Activated naive CD4-positive, alpha-beta T cell treated with anti-CD3 and anti-CD28 coated beads, Interleukin-2, amount 50 U/mL, for 24 hours (primary cell): Measurements from ENCODE around the gene ADGRD1.

Source experiments
- H3K27ac Mint-ChIP-seq: one replicate; pipeline ENCODE4 v1.8.0; 2021; ENCODE audit warnings: mild to moderate bottlenecking, mixed read lengths
- H3K27me3 Mint-ChIP-seq: one replicate; pipeline ENCODE4 v1.8.0; 2021; ENCODE audit warnings: mixed read lengths
- H3K36me3 Mint-ChIP-seq: one replicate; pipeline ENCODE4 v1.8.0; 2021; ENCODE audit warnings: mixed read lengths
- H3K4me1 Mint-ChIP-seq: one replicate; pipeline ENCODE4 v1.8.0; 2021; ENCODE audit warnings: mixed read lengths
- H3K4me3 Mint-ChIP-seq: one replicate; pipeline ENCODE4 v1.8.0; 2021; ENCODE audit warnings: mild to moderate bottlenecking, mixed read lengths
- H3K9me3 Mint-ChIP-seq: one replicate; pipeline ENCODE4 v1.8.0; 2021; ENCODE audit warnings: mixed read lengths

ADGRD1 gene

DNA sequence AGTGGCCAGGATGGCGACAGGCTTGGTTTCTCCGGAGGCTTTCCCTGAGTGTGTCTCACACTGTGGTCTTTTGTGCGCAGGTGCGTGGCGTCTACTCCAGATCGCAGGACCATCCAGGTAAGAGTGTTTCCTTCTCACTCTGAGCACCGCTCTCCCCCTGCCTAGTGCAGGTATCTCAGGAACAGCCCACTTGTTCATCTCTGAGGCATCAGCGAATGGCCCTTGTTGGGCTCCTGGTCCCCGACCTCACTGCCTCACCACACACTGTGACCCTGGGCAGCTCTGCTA, 781 bp downstream of the ADGRD1 start:
- Mint-ChIP-seq H3K4me3 (no peak overlapping the region), H3K4me1 (peaks cover 4% of the 10 kb centered on the region)

DNA sequence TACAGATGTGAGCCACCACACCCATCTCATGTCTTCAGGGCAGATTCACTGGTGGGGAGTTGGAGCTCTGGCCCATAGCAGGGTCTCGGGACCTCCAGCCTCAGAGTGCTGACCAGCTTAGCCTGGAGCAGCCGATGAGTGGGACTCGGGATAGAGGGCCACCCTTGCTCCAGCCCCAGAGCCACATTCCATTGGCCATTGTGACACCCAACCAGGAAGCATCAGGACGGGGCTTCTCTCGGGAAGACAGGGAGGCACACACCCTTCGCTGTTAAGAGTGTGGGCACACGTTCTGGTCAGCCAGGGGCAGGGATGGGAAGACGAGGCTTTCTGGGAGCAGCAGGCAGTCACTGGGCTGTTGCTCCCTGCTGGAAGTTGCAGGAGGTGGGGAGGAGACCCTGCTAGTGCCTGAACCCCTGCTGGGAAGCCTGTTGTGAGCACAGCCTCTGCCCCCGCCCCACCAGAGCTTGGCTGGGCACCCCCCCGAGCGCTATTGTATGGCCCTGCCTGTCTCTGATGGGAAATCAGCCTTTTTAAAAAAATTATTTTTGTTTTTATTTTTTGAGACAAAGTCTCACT, 1.6 kb downstream of the ADGRD1 start:
- Mint-ChIP-seq H3K4me3 (no peak overlapping the region), H3K27ac (no peak overlapping the region), H3K36me3 (no peaks in the 10 kb centered on the region), H3K27me3 (peaks cover 8% of the 10 kb centered on the region), H3K9me3 (no peaks in the 10 kb centered on the region), H3K4me1 (peaks cover 4% of the 10 kb centered on the region)

More for the DNA sequence above, 781 bp downstream of the ADGRD1 start:
- Mint-ChIP-seq H3K36me3 (no peaks in the 10 kb centered on the region), H3K27ac (no peak overlapping the region), H3K9me3 (no peaks in the 10 kb centered on the region), H3K27me3 (peaks cover 10% of the 10 kb centered on the region)

DNA sequence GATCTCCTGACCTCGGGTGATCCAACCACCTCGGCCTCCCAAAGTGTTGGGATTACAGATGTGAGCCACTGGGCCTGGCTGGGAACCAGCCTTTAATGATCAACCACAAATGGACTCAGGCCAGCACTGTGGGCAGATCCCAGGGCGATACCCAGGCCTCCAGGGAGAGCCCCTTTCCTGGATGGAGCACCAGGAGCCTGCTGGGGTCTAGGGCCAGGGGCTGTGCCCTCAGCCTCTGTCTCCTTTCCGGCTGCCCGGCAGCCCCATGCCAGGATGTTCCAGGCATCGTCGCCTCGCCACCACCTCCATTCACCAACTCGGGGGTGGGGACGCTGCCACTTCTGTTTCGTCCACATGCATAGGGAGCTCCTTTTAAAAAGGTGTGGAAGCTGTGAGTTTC, 2.3 kb downstream of the ADGRD1 start:
- H3K36me3 Mint-ChIP-seq = no peaks in the 10 kb centered on the region
- H3K27me3 Mint-ChIP-seq = peaks cover 8% of the 10 kb centered on the region
- H3K4me1 Mint-ChIP-seq = peaks cover 4% of the 10 kb centered on the region
- no peak overlapping the region for H3K27ac Mint-ChIP-seq
- H3K4me3 Mint-ChIP-seq = no peak overlapping the region
- H3K9me3 Mint-ChIP-seq = no peaks in the 10 kb centered on the region

DNA sequence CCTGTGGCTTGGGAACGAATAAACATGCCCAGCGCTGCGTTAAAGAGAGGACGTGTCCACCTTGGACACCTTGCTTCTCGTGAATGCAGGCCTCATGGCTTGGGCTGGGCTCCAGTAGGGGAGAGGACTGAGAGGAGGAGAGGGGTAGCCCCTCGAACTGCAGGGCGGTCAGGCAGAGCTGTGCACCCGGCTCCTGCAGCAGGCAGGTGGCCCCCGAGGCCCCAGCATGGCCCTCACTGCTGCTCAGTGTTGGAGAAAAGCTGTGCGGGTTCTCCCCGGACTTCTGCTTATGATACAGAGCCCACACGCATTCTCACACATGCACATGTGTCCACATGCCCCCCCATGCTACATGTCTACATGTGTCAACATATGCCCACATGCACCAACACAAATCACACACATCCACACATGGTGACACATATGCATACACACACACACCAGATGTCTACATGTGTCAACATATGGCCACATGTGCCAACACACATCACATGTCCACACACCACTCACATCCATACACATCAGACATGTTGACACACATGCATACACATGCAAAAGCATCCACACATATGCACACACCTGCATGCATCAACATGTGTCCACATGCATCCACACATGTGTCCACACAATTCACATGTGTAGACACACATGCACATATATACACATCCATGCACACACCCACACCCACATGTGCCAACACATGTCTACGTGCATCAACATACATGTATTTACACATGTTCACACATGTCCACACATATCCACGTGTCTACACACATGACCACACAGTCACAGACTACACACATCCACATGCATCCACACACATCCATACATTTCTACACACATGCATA, 3.0 kb downstream of the ADGRD1 start:
- Mint-ChIP-seq H3K4me3 (no peak overlapping the region), H3K4me1 (peaks cover 4% of the 10 kb centered on the region), H3K27me3 (peaks cover 8% of the 10 kb centered on the region), H3K9me3 (no peaks in the 10 kb centered on the region), H3K36me3 (no peaks in the 10 kb centered on the region), H3K27ac (no peak overlapping the region)

DNA sequence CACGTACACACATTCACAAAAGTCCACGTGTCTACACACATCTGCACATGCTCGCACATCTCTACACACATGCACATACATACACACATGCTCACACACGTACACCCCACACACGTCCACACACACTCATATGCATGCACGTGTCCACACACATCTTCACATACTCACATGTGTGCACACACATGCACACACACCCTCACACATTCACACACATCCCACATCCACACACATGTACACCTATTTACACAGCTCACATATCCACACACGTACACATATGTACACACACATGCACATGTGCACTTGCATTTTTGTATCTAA, 3.6 kb downstream of the ADGRD1 start:
- peaks cover 4% of the 10 kb centered on the region for H3K4me1 Mint-ChIP-seq
- no peaks in the 10 kb centered on the region for H3K9me3 Mint-ChIP-seq
- H3K4me3 Mint-ChIP-seq = no peak overlapping the region
- H3K27ac Mint-ChIP-seq = no peak overlapping the region
- no peaks in the 10 kb centered on the region for H3K36me3 Mint-ChIP-seq
- peaks cover 8% of the 10 kb centered on the region for H3K27me3 Mint-ChIP-seq

DNA sequence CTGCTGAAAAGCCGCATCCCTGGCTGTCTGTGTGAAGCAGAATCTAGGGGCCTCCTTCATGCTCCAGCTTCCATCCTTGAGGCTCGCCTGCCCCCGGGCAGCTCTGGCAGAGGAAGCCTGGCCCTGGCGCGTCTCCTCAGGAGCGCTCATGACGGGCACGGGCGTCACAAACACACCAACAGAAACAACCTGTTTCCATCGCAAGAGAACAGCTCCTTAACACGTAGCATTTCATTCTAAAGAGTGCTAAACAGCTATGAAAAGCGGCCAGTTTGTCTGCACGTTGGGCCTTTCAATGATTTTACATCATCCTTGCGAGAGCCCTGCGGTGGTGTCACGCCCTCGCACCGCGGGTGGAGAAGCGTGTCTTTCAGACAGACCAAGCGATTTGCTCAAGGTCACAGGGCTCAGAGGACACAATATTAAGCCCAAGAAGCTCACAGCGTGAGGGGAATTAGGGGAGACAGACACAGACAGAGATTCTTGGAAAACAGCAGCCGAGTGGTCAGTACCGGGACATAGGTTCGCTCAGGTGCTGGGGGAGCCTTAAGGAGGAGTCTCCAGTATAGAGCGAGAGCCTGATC, 4.9 kb downstream of the ADGRD1 start:
- Mint-ChIP-seq H3K27me3 (peaks cover 1% of the 10 kb centered on the region), H3K4me3 (no peak overlapping the region), H3K27ac (no peak overlapping the region), H3K4me1 (peaks cover 2% of the 10 kb centered on the region), H3K36me3 (no peaks in the 10 kb centered on the region), H3K9me3 (no peaks in the 10 kb centered on the region)

DNA sequence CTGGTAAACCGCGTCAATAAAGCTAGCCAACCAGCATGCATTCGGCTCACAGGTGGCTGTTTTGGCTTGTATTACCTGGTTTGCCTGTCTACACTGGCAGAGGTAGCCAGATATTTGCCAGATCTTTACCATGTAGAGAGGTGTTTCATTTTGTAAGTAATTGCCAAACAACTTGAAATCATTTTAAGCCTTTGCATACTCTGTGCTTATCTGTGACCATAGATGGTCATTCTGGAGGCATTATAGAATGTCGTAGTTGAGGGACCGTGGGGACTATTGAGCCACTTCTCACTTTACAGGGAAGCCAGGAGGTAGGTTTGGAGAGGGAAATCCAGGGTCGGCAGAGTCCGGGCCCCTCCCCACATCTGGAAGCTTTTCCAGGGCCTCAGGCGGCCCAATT, 5.9 kb downstream of the ADGRD1 start:
- no peaks in the 10 kb centered on the region for H3K27me3 Mint-ChIP-seq
- H3K4me1 Mint-ChIP-seq = no peaks in the 10 kb centered on the region
- H3K9me3 Mint-ChIP-seq = no peaks in the 10 kb centered on the region
- H3K27ac Mint-ChIP-seq = no peak overlapping the region
- H3K4me3 Mint-ChIP-seq = no peak overlapping the region
- no peaks in the 10 kb centered on the region for H3K36me3 Mint-ChIP-seq

DNA sequence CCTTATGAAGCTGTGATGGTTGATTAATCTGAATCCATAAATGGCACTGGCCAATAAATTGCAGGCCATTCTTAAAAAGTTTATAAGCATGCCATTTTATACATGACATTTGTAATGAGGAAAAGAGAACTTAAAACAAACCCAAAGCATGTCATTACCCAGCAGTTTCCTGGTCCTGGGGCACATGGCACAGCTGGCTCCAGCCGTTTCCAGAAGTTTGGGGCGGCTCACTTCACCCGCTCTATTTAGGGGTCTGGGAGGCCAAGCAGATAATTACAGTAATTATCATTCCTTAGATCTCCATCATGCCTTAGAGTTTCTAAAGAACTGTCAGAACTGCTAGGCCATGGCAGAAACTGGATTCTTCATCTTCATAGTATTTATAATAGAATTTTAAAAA, 6.4 kb downstream of the ADGRD1 start:
- Mint-ChIP-seq H3K9me3 (no peaks in the 10 kb centered on the region), H3K36me3 (no peaks in the 10 kb centered on the region), H3K27ac (no peak overlapping the region), H3K4me1 (no peaks in the 10 kb centered on the region), H3K27me3 (no peaks in the 10 kb centered on the region), H3K4me3 (no peak overlapping the region)

DNA sequence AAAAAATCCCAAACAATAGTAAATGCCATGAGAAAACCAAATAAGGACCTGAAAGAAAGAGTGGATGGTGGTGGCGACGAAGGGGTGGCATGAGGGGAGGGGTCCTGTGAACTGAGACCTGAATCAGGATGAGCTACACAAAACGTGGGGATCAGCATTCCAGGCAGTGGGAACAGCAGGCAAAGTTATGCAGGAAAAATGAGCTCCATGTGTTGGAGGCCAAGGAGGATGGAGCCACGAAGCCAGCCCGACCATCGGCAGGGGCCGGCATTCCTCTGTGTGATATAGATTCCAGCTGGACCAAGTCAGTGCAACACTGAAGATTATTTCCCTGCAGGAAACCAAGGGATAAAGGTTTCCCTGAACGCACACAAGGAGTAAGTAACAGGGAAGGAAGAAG, 7.1 kb downstream of the ADGRD1 start:
- Mint-ChIP-seq H3K4me1 (no peaks in the 10 kb centered on the region), H3K4me3 (no peak overlapping the region), H3K9me3 (no peaks in the 10 kb centered on the region), H3K27me3 (no peaks in the 10 kb centered on the region), H3K27ac (no peak overlapping the region), H3K36me3 (no peaks in the 10 kb centered on the region)

DNA sequence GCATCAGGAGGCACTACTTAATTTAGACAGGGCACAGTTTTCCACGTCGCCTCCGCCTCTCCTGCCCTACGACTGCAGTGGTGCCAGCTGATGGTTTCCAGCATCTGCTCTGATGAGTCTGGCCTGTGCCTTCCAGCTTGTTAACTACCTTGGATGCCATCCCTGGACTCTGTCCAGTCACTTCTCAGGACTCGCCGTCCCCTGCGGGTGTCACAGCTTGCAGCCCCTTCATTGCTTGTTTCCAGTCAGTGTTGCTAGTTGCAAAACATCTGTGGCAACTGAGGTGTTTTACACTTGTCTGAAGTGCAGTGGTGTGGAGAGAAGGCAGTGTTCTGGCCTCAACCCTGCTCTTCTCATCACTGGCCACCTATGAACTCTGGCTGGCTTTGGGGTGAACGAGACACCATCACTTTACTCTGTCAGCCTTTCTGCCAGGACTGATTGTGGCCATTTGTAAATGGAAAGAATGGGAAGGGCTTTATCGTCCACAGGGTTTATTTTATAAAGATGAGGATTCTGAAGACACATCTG, 8.3 kb downstream of the ADGRD1 start:
- no peaks in the 10 kb centered on the region for H3K36me3 Mint-ChIP-seq
- H3K4me3 Mint-ChIP-seq = no peak overlapping the region
- H3K27ac Mint-ChIP-seq = no peak overlapping the region
- no peaks in the 10 kb centered on the region for H3K9me3 Mint-ChIP-seq
- no peaks in the 10 kb centered on the region for H3K4me1 Mint-ChIP-seq
- H3K27me3 Mint-ChIP-seq = no peaks in the 10 kb centered on the region

DNA sequence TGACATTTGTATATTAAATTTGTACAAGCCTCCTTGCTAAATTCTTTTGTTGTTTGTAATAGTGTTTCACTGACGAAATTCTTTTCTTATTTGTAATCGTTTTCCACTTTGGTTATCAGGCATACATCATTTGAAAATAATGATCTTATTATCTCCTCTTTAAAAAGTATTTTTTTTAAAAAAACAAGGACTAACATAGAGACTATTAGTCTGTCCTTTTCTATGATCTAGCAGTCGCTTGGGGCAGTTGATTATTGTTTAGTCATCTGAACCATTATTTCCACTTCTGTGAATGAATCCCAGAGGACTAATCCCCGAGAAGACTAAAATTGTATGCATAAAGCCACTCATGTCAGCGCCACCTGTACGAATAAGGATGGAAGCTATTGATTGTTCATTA, 11.5 kb downstream of the ADGRD1 start:
- no peaks in the 10 kb centered on the region for H3K4me1 Mint-ChIP-seq
- no peaks in the 10 kb centered on the region for H3K36me3 Mint-ChIP-seq
- no peaks in the 10 kb centered on the region for H3K9me3 Mint-ChIP-seq
- H3K4me3 Mint-ChIP-seq = no peak overlapping the region
- no peak overlapping the region for H3K27ac Mint-ChIP-seq
- peaks cover 2% of the 10 kb centered on the region for H3K27me3 Mint-ChIP-seq

DNA sequence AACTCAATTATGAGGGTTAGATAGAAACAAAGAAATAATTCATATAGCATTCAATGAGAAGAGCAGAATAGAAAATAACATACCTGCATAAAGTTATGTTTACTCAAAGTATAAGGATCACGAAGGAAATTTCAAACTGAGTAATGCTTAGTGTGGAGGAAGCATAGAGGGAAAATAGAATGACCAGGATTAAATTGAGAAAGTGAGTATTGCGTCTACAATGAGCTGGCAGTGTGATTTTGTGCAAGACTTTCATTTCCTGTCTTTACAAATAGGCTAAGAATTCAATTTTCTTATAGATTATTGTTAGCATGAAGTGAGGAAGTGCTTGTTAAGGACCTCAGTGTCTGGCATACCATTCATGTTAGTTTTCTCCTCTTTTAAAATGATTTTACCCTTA, 12.0 kb downstream of the ADGRD1 start:
- Mint-ChIP-seq H3K36me3 (no peaks in the 10 kb centered on the region), H3K4me3 (no peak overlapping the region), H3K9me3 (no peaks in the 10 kb centered on the region), H3K4me1 (no peaks in the 10 kb centered on the region), H3K27ac (no peak overlapping the region), H3K27me3 (peaks cover 2% of the 10 kb centered on the region)

DNA sequence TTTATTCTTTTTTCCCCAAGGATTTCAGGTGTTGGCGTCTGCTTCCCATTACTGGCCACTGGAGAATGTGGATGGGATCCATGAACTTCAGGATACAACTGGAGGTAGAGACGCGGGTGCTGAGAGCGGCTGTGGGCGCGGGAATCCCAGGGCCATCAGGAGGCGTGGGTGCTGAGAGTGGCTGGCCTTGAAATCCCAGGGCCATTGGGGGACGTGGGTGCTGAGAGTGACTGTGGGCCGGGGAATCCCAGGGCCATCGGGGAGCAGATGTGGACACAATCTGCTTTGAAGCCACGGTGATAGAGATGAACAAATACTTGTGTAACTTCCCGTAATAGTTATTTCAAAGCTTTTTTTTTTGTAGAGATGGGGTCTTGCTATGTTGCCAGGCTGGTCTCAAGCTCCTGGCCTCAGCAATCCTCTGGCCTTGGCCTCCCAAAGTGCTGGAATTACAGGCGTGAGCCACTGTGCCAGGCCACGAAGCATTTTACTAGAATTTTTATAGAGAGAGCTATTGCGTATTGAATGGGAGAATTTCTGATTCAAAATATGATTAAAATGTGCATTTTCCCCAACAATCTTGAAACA, 12.8 kb downstream of the ADGRD1 start:
- H3K4me1 Mint-ChIP-seq = no peaks in the 10 kb centered on the region
- H3K27me3 Mint-ChIP-seq = peaks cover 2% of the 10 kb centered on the region
- no peaks in the 10 kb centered on the region for H3K9me3 Mint-ChIP-seq
- no peaks in the 10 kb centered on the region for H3K36me3 Mint-ChIP-seq
- no peak overlapping the region for H3K4me3 Mint-ChIP-seq
- H3K27ac Mint-ChIP-seq = no peak overlapping the region

DNA sequence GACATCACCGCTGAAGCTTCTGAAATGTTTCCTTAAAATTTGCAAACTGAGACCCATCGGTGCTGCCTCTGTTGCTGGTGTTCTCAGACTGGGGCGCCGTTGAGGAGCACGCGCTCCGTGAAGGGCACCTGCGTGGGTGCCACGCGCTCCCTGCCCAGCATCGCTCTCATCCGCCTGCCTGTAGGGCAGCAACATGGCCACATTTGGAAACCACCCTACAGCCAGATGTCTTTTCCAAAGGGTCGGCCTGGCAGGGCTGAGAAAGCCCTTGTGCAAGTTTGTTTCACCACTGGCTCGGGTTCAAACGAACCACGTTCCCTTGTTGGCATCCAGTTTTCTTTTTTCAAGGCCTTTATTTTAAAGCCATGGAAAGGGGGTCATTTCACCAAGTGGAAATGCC, 13.9 kb downstream of the ADGRD1 start:
- Mint-ChIP-seq H3K9me3 (no peaks in the 10 kb centered on the region), H3K4me1 (no peaks in the 10 kb centered on the region), H3K27ac (no peak overlapping the region), H3K27me3 (peaks cover 2% of the 10 kb centered on the region), H3K36me3 (no peaks in the 10 kb centered on the region), H3K4me3 (no peak overlapping the region)

DNA sequence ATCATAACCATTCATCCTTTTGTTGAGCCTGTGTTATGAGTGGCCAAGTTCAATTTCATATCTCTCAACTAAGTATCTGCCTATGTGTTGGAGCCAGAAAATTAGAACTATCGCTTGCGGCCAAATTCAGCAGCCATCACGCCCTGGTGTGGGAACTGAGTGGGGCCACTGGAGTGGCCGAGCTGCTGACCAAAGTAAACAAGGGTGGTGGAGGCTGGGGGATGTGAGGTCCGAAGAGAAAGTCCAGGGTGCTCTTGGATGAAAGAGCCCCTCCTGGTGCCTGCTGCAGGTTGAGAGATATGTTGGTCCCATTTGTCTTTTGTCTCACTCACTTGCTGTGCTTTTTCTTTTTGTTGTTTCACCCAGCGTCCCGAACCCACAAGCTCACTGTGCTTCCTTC, 14.9 kb downstream of the ADGRD1 start:
- no peaks in the 10 kb centered on the region for H3K9me3 Mint-ChIP-seq
- H3K27ac Mint-ChIP-seq = no peak overlapping the region
- H3K4me3 Mint-ChIP-seq = no peak overlapping the region
- H3K27me3 Mint-ChIP-seq = peaks cover 2% of the 10 kb centered on the region
- no peaks in the 10 kb centered on the region for H3K36me3 Mint-ChIP-seq
- no peaks in the 10 kb centered on the region for H3K4me1 Mint-ChIP-seq

DNA sequence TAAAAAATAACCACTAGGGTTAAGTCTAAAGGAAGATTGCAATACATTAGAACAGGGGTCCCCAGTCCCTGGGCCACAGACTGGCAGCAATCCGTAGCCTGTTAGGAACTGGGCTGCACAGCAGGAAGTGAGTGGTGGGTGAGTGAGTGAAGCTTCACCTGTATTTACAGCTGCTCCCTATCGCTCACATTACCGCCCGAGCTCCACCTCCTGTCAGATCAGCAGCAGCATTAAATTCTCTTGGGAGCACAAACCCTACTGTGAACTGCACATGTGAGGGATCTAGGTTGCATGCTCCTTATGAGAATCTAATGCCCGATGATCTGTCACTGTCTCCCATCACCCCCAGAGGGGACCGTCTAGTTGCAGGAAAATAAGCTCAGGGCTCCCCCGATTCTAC, 15.5 kb downstream of the ADGRD1 start:
- H3K27me3 Mint-ChIP-seq = peaks cover 2% of the 10 kb centered on the region
- H3K36me3 Mint-ChIP-seq = no peaks in the 10 kb centered on the region
- H3K4me1 Mint-ChIP-seq = no peaks in the 10 kb centered on the region
- H3K4me3 Mint-ChIP-seq = no peak overlapping the region
- no peak overlapping the region for H3K27ac Mint-ChIP-seq
- H3K9me3 Mint-ChIP-seq = no peaks in the 10 kb centered on the region
